Measurements from ENCODE around the gene CREBRF.

DNA sequence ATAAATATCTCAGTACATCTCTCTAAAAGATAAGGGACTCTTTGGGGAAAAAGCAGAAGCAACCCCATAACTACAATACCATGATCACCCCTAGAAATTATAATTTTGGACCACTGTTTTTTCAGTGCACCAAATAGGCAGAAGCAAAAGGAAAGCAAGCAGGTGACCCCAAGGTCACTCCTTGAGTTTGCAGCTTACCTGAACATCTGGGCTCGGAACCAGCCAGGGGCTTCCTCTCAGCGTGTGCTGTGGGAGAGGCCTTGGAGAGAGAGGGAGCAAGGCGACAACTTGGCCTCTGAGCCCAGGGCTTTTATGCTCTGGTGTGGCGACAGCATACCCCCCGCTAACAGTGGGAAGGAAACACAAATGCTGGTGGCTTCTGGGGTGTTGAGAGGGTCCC is 105.0 kb downstream of the CREBRF start:
- TF ChIP-seq, protein P1, sequence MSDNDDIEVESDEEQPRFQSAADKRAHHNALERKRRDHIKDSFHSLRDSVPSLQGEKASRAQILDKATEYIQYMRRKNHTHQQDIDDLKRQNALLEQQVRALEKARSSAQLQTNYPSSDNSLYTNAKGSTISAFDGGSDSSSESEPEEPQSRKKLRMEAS (IDR thresholded peaks at IDR 0.05), result no peak
- TF ChIP-seq POLR2A (IDR thresholded peaks at IDR 0.05; ENCODE audit: control extremely low read depth in 1 of 2, low read depth in 2 of 2, low read length in 2 of 2) (no peak), EZH2 (IDR thresholded peaks at IDR 0.05; ENCODE audit: low read depth, low read length, severe bottlenecking) (no peak), RAD21 (IDR thresholded peaks at IDR 0.05 in 1 of 2, conservative IDR thresholded peaks at IDR 0.05 in 1 of 2; ENCODE audit: low read depth in 2 of 2, low read length in 2 of 2) (no peak), RFX5 (IDR thresholded peaks at IDR 0.05; ENCODE audit: borderline replicate concordance, low read depth, low read length) (no peak), SIX5 (IDR thresholded peaks at IDR 0.05; ENCODE audit: low read depth, low read length) (no peak), CBX5 (IDR thresholded peaks at IDR 0.05; ENCODE audit: low read depth, low read length) (no peak), EGR1 (IDR thresholded peaks at IDR 0.05; ENCODE audit: borderline replicate concordance, low read depth, low read length) (no peak), POLR2AphosphoS5 (IDR thresholded peaks at IDR 0.05; ENCODE audit: low read depth, low read length) (no peak), CHD1 (IDR thresholded peaks at IDR 0.05; ENCODE audit: low read depth, low read length) (no peak)
- TF ChIP-seq, protein P2, sequence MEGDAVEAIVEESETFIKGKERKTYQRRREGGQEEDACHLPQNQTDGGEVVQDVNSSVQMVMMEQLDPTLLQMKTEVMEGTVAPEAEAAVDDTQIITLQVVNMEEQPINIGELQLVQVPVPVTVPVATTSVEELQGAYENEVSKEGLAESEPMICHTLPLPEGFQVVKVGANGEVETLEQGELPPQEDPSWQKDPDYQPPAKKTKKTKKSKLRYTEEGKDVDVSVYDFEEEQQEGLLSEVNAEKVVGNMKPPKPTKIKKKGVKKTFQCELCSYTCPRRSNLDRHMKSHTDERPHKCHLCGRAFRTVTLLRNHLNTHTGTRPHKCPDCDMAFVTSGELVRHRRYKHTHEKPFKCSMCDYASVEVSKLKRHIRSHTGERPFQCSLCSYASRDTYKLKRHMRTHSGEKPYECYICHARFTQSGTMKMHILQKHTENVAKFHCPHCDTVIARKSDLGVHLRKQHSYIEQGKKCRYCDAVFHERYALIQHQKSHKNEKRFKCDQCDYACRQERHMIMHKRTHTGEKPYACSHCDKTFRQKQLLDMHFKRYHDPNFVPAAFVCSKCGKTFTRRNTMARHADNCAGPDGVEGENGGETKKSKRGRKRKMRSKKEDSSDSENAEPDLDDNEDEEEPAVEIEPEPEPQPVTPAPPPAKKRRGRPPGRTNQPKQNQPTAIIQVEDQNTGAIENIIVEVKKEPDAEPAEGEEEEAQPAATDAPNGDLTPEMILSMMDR (IDR thresholded peaks at IDR 0.05; ENCODE audit: control extremely low read depth in 1 of 3, insufficient read depth in 1 of 3, low read depth in 1 of 3, low read length in 3 of 3), result no peak
- TF ChIP-seq, protein P3, sequence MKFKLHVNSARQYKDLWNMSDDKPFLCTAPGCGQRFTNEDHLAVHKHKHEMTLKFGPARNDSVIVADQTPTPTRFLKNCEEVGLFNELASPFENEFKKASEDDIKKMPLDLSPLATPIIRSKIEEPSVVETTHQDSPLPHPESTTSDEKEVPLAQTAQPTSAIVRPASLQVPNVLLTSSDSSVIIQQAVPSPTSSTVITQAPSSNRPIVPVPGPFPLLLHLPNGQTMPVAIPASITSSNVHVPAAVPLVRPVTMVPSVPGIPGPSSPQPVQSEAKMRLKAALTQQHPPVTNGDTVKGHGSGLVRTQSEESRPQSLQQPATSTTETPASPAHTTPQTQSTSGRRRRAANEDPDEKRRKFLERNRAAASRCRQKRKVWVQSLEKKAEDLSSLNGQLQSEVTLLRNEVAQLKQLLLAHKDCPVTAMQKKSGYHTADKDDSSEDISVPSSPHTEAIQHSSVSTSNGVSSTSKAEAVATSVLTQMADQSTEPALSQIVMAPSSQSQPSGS (IDR thresholded peaks at IDR 0.05; ENCODE audit: low read length), result no peak
- TF ChIP-seq, protein P4, sequence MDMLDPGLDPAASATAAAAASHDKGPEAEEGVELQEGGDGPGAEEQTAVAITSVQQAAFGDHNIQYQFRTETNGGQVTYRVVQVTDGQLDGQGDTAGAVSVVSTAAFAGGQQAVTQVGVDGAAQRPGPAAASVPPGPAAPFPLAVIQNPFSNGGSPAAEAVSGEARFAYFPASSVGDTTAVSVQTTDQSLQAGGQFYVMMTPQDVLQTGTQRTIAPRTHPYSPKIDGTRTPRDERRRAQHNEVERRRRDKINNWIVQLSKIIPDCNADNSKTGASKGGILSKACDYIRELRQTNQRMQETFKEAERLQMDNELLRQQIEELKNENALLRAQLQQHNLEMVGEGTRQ (IDR thresholded peaks at IDR 0.05; ENCODE audit: low read length), result no peak

Measured in H1 (cell line).